ENCODE results near the gene CPE. TPM values are rescaled to one million over a fixed set of nuclear protein-coding genes. Genes with fewer than 3 reads are reported as not detected.

The CPE gene
- polyA plus RNA-seq, 1 of the 3 experiments (the other 2 are of a cell fraction) = 18.2 TPM

DNA sequence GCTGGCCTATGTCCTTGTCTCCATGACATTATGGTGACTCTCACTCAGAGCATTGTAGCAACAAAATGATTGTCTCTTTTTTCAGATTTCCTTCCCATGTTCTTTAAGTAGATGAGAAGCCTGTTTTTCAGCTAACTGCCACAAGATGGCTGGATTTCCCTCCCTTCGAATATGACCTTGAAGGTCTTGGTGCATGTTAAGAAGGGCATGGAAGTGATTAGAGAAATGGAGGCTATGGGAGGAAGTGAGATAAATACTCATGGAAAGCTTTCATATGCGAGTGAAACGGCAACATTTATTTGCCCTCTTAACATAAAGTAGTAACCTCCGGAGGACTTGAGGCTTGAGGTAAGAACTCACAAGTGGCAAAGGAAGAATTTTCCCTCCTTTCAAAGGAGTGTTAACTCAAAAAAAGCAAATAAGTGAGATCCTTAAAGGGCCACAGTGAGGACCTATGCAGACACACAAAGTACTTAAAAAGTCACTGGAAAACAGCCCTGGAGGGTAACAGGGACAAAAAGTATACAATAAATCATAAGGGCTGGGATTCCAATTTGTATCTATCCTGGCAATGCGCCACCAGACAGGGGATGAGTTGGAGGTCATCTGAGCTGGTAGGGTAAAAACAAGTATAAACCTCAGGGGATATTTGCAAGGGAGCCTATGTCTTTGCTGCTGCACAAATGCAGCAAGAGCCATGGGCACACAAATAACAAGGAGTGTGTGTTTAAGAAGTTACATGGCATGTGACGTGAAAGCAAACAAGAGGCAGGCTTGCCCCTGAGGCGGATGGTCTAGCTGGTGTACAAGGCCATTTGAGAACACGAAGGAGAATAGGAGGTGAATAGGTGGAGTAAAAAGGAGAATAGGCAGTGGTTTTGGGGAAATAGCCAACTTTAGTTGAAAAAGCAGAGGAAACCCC, 96.2 kb downstream of the CPE start:
- H3K4me1 ChIP-seq (ENCODE audit: control insufficient read depth in 1 of 2, insufficient read depth in 2 of 2, low read depth in 1 of 2, low read length in 1 of 2) = no peaks in the 10 kb centered on the region
- H3K27ac ChIP-seq (ENCODE audit: low read depth in 2 of 2, low read length in 1 of 2) = no peak overlapping the region
- no peak for TF ChIP-seq RXRA (IDR thresholded peaks at IDR 0.05; ENCODE audit: borderline replicate concordance, low read depth)
- no peak for TF ChIP-seq EP300 (IDR thresholded peaks at IDR 0.05; ENCODE audit: borderline replicate concordance in 1 of 2, low read depth in 1 of 2, low read length in 1 of 2)
- no peak for TF ChIP-seq SMC3 (IDR thresholded peaks at IDR 0.05; ENCODE audit: low read depth, low read length)
- no peak for TF ChIP-seq GATA2 (CRISPR knock-in tag; IDR thresholded peaks at IDR 0.05)
- TF ChIP-seq ZBTB33 (IDR thresholded peaks at IDR 0.05; ENCODE audit: borderline replicate concordance, low read depth) = no peak
- no peak for TF ChIP-seq REST (IDR thresholded peaks at IDR 0.05; ENCODE audit: low read depth, low read length)
- TF ChIP-seq YY1 (IDR thresholded peaks at IDR 0.05; ENCODE audit: low read depth) = no peak
- H3K4me2 ChIP-seq = no peak overlapping the region
- no peak overlapping the region for H3K4me3 ChIP-seq (ENCODE audit: low read depth in 2 of 2, low read length in 1 of 2)
- DNase-seq = no peak
- H3K9me3 ChIP-seq = no peaks in the 10 kb centered on the region; the same call in 1 of the 2 replicates
- H3K9me2 ChIP-seq = no peaks in the 10 kb centered on the region
- ChIA-PET CTCF (interaction anchor here (0.9 to 4.0 kb wide), 3 partner anchors 10 to 344 kb away, joined by 3 to 15 read pairs (median 3); no protein-coding TSS in a partner anchor), POLR2A (no interaction called here)
- 48% methylated on average over 8 of the region's 8 CpGs for WGBS (ENCODE audit: low lambda C conversion rate)
- H4K20me1 ChIP-seq (ENCODE audit: insufficient read depth) = no peaks in the 10 kb centered on the region
- H3K27me3 ChIP-seq (ENCODE audit: insufficient read depth) = no peaks in the 10 kb centered on the region
- no peaks in the 10 kb centered on the region for H3F3A ChIP-seq (replicated peaks; ENCODE audit: insufficient read depth)
- no peak overlapping the region for H2AFZ ChIP-seq (ENCODE audit: low read depth)
- no peak overlapping the region for H3K9ac ChIP-seq
- H3K36me3 ChIP-seq (replicated peaks in 1 of 2; ENCODE audit: control insufficient read depth in 1 of 2, insufficient read depth in 2 of 2, low read length in 1 of 2) = no peaks in the 10 kb centered on the region
- H3K79me2 ChIP-seq (ENCODE audit: insufficient read depth) = no peaks in the 10 kb centered on the region

DNA sequence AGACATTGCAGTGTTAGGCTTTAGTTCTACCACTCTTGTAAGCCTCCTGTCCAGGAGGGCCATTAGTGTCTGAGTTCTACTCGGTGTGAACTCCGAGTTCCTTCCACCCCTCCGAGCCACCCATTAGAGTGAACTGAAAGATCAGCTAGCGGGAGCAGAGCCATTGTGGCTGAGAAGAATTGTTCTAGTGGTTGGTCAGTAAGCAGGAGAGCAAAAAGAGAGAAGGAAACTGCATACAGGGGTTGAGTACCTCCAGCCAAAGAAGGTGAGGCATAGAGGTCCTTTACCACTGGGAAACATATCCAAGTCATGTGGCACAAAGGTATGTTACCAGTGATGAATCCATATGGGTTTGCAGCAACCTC, 96.9 kb downstream of the CPE start:
- TF ChIP-seq MAX (IDR thresholded peaks at IDR 0.05; ENCODE audit: low read depth) = no peak
- no peak for TF ChIP-seq GATA2 (CRISPR knock-in tag; IDR thresholded peaks at IDR 0.05)
- TF ChIP-seq FOXM1 (IDR thresholded peaks at IDR 0.05; ENCODE audit: low read depth) = no peak
- no peak for TF ChIP-seq YY1 (IDR thresholded peaks at IDR 0.05; ENCODE audit: low read depth)
- TF ChIP-seq USF2 (IDR thresholded peaks at IDR 0.05; ENCODE audit: borderline replicate concordance, low read depth, low read length) = no peak
- TF ChIP-seq, protein P1, sequence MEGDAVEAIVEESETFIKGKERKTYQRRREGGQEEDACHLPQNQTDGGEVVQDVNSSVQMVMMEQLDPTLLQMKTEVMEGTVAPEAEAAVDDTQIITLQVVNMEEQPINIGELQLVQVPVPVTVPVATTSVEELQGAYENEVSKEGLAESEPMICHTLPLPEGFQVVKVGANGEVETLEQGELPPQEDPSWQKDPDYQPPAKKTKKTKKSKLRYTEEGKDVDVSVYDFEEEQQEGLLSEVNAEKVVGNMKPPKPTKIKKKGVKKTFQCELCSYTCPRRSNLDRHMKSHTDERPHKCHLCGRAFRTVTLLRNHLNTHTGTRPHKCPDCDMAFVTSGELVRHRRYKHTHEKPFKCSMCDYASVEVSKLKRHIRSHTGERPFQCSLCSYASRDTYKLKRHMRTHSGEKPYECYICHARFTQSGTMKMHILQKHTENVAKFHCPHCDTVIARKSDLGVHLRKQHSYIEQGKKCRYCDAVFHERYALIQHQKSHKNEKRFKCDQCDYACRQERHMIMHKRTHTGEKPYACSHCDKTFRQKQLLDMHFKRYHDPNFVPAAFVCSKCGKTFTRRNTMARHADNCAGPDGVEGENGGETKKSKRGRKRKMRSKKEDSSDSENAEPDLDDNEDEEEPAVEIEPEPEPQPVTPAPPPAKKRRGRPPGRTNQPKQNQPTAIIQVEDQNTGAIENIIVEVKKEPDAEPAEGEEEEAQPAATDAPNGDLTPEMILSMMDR (IDR thresholded peaks at IDR 0.05) = no peak
- no peak for TF ChIP-seq JUND (IDR thresholded peaks at IDR 0.05)

More for the DNA sequence above, 96.9 kb downstream of the CPE start:
- WGBS (ENCODE audit: low lambda C conversion rate) = 41% methylated on average over 4 of the region's 4 CpGs
- DNase-seq = no peak
- Histone ChIP-seq H3K36me3 (replicated peaks in 1 of 2; ENCODE audit: control insufficient read depth in 1 of 2, insufficient read depth in 2 of 2, low read length in 1 of 2) (no peaks in the 10 kb centered on the region), H3K4me3 (ENCODE audit: low read depth in 2 of 2, low read length in 1 of 2) (no peak overlapping the region), H3K79me2 (ENCODE audit: insufficient read depth) (no peaks in the 10 kb centered on the region), H3F3A (replicated peaks; ENCODE audit: insufficient read depth) (no peaks in the 10 kb centered on the region), H3K4me2 (no peak overlapping the region), H4K20me1 (ENCODE audit: insufficient read depth) (no peaks in the 10 kb centered on the region), H3K9ac (no peak overlapping the region), H2AFZ (ENCODE audit: low read depth) (no peak overlapping the region), H3K27me3 (ENCODE audit: insufficient read depth) (no peaks in the 10 kb centered on the region), H3K9me2 (no peaks in the 10 kb centered on the region), H3K27ac (ENCODE audit: low read depth in 2 of 2, low read length in 1 of 2) (no peak overlapping the region), H3K9me3 (no peaks in the 10 kb centered on the region; the same call in 1 of the 2 replicates), H3K4me1 (ENCODE audit: control insufficient read depth in 1 of 2, insufficient read depth in 2 of 2, low read depth in 1 of 2, low read length in 1 of 2) (no peaks in the 10 kb centered on the region)
- ChIA-PET POLR2A (no interaction called here), CTCF (interaction anchor here (1.0 to 1.6 kb wide), 2 partner anchors 10 to 11 kb away, joined by 3 to 4 read pairs; no protein-coding TSS in a partner anchor)
